Endothelial cell of umbilical vein (primary cell): ENCODE results near the gene RPL31. TPM values are rescaled to one million over a fixed set of nuclear protein-coding genes. Genes with fewer than 3 reads are reported as not detected.

ENCODE experiments used
- BruUV-seq: library from RNA; stranded (reverse); fragments of 400-500 nt; replicated peaks from 2 replicates; lab custom pipeline; 2021; lab: Mats Ljungman, UMichigan
- CTCF ChIA-PET: fragments of 300-600, 350-600 bp; sonication (Branson Sonifier 250); formaldehyde crosslinking; loops from one replicate; lab custom pipeline; 2021; ENCODE audit warnings: antibody characterized with exemption, inconsistent platforms; lab: Charles Lee
- POLR2A ChIA-PET: fragments of 300-600, 350-600 bp; sonication (Branson Sonifier 250); formaldehyde crosslinking; loops from one replicate; lab custom pipeline; 2021; ENCODE audit warnings: antibody characterized with exemption, inconsistent platforms; lab: Charles Lee
- DNase-seq: peaks from one replicate; pipeline ENCODE4 v3.0.0-alpha.2; 2011; ENCODE audit warnings: low read depth, low spot score
- FAIRE-seq: peaks from 2 replicates; lab custom pipeline; 2011; peaks lifted over from hg19 to GRCh38; lab: Jason Lieb, UNC
- H2AFZ ChIP-seq: 2 replicates; pipeline ENCODE4 v1.6.0; 2012; ENCODE audit warnings: low read depth, low read length, control low read depth, inconsistent platforms
- H3K27ac ChIP-seq: 2 replicates; pipeline ENCODE4 v1.5.1; 2011; ENCODE audit warnings: low read depth, mild to moderate bottlenecking, control low read depth, low read length, moderate library complexity; ENCODE audit not compliant: insufficient read depth
- H3K27me3 ChIP-seq, 2 experiments: 2 replicates each; pipeline versions ENCODE4 v1.6.0 to v1.6.1; 2011; ENCODE audit warnings: low read length in 2 of 2, mixed read lengths in 1 of 2; ENCODE audit not compliant: control insufficient read depth in 2 of 2, insufficient read depth in 2 of 2
- H3K36me3 ChIP-seq, 2 experiments: 2 replicates in 1 of 2; 3 replicates in 1 of 2; pipeline ENCODE4 v1.5.1; 2011; ENCODE audit warnings: low read length in 2 of 2, mild to moderate bottlenecking in 1 of 2, moderate library complexity in 1 of 2; ENCODE audit not compliant: control insufficient read depth in 2 of 2, insufficient read depth in 2 of 2; ENCODE audit errors: extremely low read depth in 1 of 2
- H3K4me1 ChIP-seq: 3 replicates; pipeline ENCODE4 v1.5.1; 2011; ENCODE audit warnings: mild to moderate bottlenecking, low read length; ENCODE audit not compliant: control insufficient read depth, insufficient read depth; ENCODE audit errors: extremely low read depth
- H3K4me2 ChIP-seq: 2 replicates; pipeline ENCODE4 v1.6.1; 2011; ENCODE audit warnings: low read length, control low read depth, mixed read lengths; ENCODE audit not compliant: insufficient read depth
- H3K4me3 ChIP-seq, 3 experiments: fragments of 200-600 bp in 1 of 3; sonication (generic), shearing (Covaris generic) in 1 of 3; replicated peaks in 1 of 3; 2 replicates each; pipeline ENCODE4 v1.5.1; 2011 to 2016; ENCODE audit warnings: control low read depth in 3 of 3, low read length in 3 of 3, mild to moderate bottlenecking in 2 of 3, inconsistent platforms in 1 of 3, low read depth in 1 of 3, moderate library complexity in 1 of 3; ENCODE audit not compliant: insufficient read depth in 1 of 3
- H3K79me2 ChIP-seq: 2 replicates; pipeline ENCODE4 v1.6.0; 2012; ENCODE audit warnings: low read length, inconsistent platforms; ENCODE audit not compliant: control insufficient read depth, insufficient read depth
- H3K9ac ChIP-seq: replicated peaks from 2 replicates; pipeline ENCODE3; 2011; ENCODE audit warnings: low read length, control low read depth; ENCODE audit not compliant: insufficient read depth; ENCODE audit errors: extremely low read depth
- H3K9me1 ChIP-seq: replicated peaks from 3 replicates; pipeline ENCODE4 v1.6.0; 2011; ENCODE audit warnings: mild to moderate bottlenecking, low read length; ENCODE audit not compliant: control insufficient read depth, insufficient read depth; ENCODE audit errors: extremely low read depth
- H3K9me3 ChIP-seq: replicated peaks from 2 replicates; pipeline ENCODE4 v1.5.1; 2012; ENCODE audit warnings: low read length, inconsistent platforms; ENCODE audit not compliant: control insufficient read depth, insufficient read depth
- H4K20me1 ChIP-seq: replicated peaks from 2 replicates; pipeline ENCODE3; 2011; ENCODE audit warnings: mild to moderate bottlenecking, low read length; ENCODE audit not compliant: control insufficient read depth, insufficient read depth; ENCODE audit errors: extremely low read depth
- CTCF ChIP-seq, 2 donors: IDR thresholded peaks; 1 replicate in 1 of 2; 2 replicates in 1 of 2; pipeline ENCODE4 v1.5.1; 2011; ENCODE audit warnings: low read length in 2 of 2, mild to moderate bottlenecking in 2 of 2, moderate library complexity in 2 of 2, control low read depth in 1 of 2, inconsistent platforms in 1 of 2, low read depth in 1 of 2; ENCODE audit not compliant: insufficient read depth in 1 of 2; ENCODE audit errors: extremely low read depth in 1 of 2
- EZH2 ChIP-seq: IDR thresholded peaks from 2 replicates; pipeline ENCODE4 v1.6.1; 2012; ENCODE audit warnings: borderline replicate concordance, low read depth, mild to moderate bottlenecking, moderate library complexity, low read length, inconsistent platforms; ENCODE audit not compliant: severe bottlenecking
- FOS ChIP-seq: IDR thresholded peaks from 2 replicates; pipeline ENCODE4 v1.6.1; 2011; ENCODE audit warnings: mild to moderate bottlenecking, low read length, moderate library complexity, borderline replicate concordance; ENCODE audit not compliant: insufficient read depth
- GATA2 ChIP-seq: IDR thresholded peaks from 2 replicates; pipeline ENCODE4 v1.7.0; 2011; ENCODE audit warnings: low read depth, mild to moderate bottlenecking, moderate library complexity, mixed read lengths, low read length; ENCODE audit not compliant: insufficient read length, insufficient read depth
- JUN ChIP-seq: IDR thresholded peaks from 2 replicates; pipeline ENCODE4 v1.6.1; 2011; ENCODE audit warnings: borderline replicate concordance, low read depth; ENCODE audit not compliant: insufficient read length, insufficient read depth
- MAX ChIP-seq: IDR thresholded peaks from 2 replicates; pipeline ENCODE4 v1.6.1; 2011; ENCODE audit not compliant: insufficient read depth, insufficient read length
- MYC ChIP-seq: IDR thresholded peaks from one replicate; pipeline ENCODE4 v1.6.1; 2011; ENCODE audit warnings: mild to moderate bottlenecking, low read depth, low read length
- POLR2A ChIP-seq: IDR thresholded peaks from 2 replicates; pipeline ENCODE4 v1.6.1; 2012; ENCODE audit warnings: low read depth, mild to moderate bottlenecking, control low read depth, low read length
- POLR2AphosphoS5 ChIP-seq: IDR thresholded peaks from 2 replicates; pipeline ENCODE4 v1.6.1; 2012; ENCODE audit warnings: low read depth, mild to moderate bottlenecking, control low read depth, low read length, moderate library complexity; ENCODE audit not compliant: insufficient read depth
- dilution Hi-C: fragments of 300-500 bp; cut with MboI; formaldehyde crosslinking; loops from one replicate; pipeline ENCODE4 v1.15.0; 2019; ENCODE audit warnings: low sequenced_read_pairs; ENCODE audit not compliant: extremely low pct_ligation_motif_present
- intact Hi-C: fragments of 100-400 bp; cut with micrococcal nuclease; formaldehyde crosslinking; loops from one replicate; pipeline ENCODE4 v1.10.0; 2022
- polyA plus RNA-seq, 4 experiments: library from polyadenylated mRNA; depleted of rRNA in 3 of 4; stranded (reverse) in 3 of 4; unstranded in 1 of 4; fragments of >200 nt; gene quantifications; 2 replicates each; pipeline versions ENCODE4 v1.2.1 to v1.2.3, GENCODE V29; 2011 to 2012; ENCODE audit warnings: missing spikeins in 1 of 4
- total RNA-seq: library from RNA; stranded (reverse); gene quantifications from 2 replicates; pipeline ENCODE4 v1.2.3, GENCODE V29; 2021

RPL31 gene
- total and polyA plus RNA-seq, 2 donors (not counting 3 experiments of a cell fraction or from before 2014, with no cell fraction given), result 1,137 to 1,355 TPM

GRCh38 chr2:101007415-101008345 lies 5.6 kb downstream of the RPL31 start:
- intact Hi-C loops, result no loop called here
- no peak overlapping the region for H2AFZ ChIP-seq
- no peak for DNase-seq
- peaks cover 43% of the 10 kb centered on the region for H3K79me2 ChIP-seq
- peaks cover 18% of the 10 kb centered on the region for H3K4me1 ChIP-seq
- no peaks in the 10 kb centered on the region for H3K9me1 ChIP-seq
- dilution Hi-C loops, result no loop called here
- no peak overlapping the region for H3K9ac ChIP-seq
- H3K9me3 ChIP-seq, result no peaks in the 10 kb centered on the region
- BruUV-seq, result TSS peak; percentile 25
- H4K20me1 ChIP-seq, result peaks cover 2% of the 10 kb centered on the region
- no peak overlapping the region for H3K27ac ChIP-seq
- no peak for FAIRE-seq
- ChIA-PET POLR2A (interaction anchor here (1.0 kb wide), 1 partner anchor 144 kb away, joined by 3 read pairs; the partner anchor contains the start of gene TBC1D8), CTCF (interaction anchor here (1.3 to 2.1 kb wide), 4 partner anchors 146 to 413 kb away, joined by 6 to 8 read pairs (median 6); no protein-coding TSS in a partner anchor)
- H3K36me3 ChIP-seq, result peaks cover 39 to 49% of the 10 kb centered on the region in 2 experiments
- no peaks in the 10 kb centered on the region for H3K27me3 ChIP-seq
- no peak overlapping the region for H3K4me2 ChIP-seq
- H3K4me3 ChIP-seq, result no peak overlapping the region
- no peak for TF ChIP-seq GATA2
- TF ChIP-seq FOS, result no peak
- no peak for TF ChIP-seq JUN
- no peak for TF ChIP-seq CTCF (IDR thresholded peaks at IDR 0.05; ENCODE audit: extremely low read depth in 1 of 2, insufficient read depth in 1 of 2, low read depth in 1 of 2, low read length in 2 of 2)
- TF ChIP-seq MAX, result no peak
- no peak for TF ChIP-seq POLR2AphosphoS5
- no peak for TF ChIP-seq POLR2A
- no peak for TF ChIP-seq MYC
- no peak for TF ChIP-seq EZH2
